ENCODE data around the gene PANX2. TPM values are rescaled to one million over a fixed set of nuclear protein-coding genes. Genes with fewer than 3 reads are reported as not detected.
A peak's percentile ranks its signal among the peaks of the same experiment; 100 is the strongest.

The PANX2 gene
- total and polyA plus RNA-seq, 5 donors from 2014 or later, result not detected

DNA sequence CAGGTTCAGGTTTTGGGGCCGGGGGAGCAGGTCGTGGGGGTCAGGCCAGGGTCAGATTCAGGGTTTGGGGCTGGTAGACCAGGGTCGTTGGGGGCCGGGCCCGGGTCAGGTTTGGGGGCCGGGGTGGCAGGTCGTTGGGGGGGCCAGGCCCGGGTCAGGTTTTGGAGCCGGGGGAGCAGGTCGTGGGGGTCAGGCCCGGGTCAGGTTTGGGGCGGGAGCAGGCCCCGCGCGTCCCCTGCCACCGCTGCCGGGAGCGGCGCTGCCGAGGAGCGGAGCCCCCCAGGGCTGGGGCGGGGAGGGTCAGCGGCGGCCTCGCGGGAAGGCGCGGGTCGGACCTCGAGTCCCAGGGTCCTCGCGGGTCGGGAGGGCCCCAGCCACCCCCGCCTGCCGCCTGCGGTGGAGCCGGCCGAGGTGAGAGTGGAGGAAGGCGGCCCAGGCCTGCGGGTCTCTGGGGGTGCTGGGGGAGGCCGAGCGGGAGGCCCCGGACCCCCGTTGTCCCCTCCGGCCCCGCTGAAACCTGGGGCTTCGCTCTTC, 15.7 kb downstream of the PANX2 start:
- H3K27ac Mint-ChIP-seq, result peak overlapping the region; percentile 89 to 95 (median 92)
- H3K36me3 Mint-ChIP-seq, result peaks cover under 1% of the 10 kb centered on the region
- peaks cover 0 to 42% (median 7%) of the 10 kb centered on the region in 4 donors for H3K4me1 Mint-ChIP-seq
- Histone ChIP-seq H3K9me3 (ENCODE audit: control insufficient read depth in 2 of 2, low read length in 2 of 2) (no peaks in the 10 kb centered on the region), H3K27ac (ENCODE audit: insufficient read depth, low read length, poor library complexity, severe bottlenecking) (peak overlapping the region; percentile 77), H3K27me3 (ENCODE audit: control insufficient read depth, insufficient read depth, low read length) (no peaks in the 10 kb centered on the region), H3K36me3 (ENCODE audit: control insufficient read depth, insufficient read depth, low read length) (no peaks in the 10 kb centered on the region), H3K4me3 (ENCODE audit: low read depth, low read length) (peak overlapping the region; percentile 63), H3K4me1 (ENCODE audit: control insufficient read depth, insufficient read depth, low read length, poor library complexity, severe bottlenecking) (peaks cover 51% of the 10 kb centered on the region)
- no peaks in the 10 kb centered on the region for H3K9me3 Mint-ChIP-seq
- DNase-seq (no peak), ATAC-seq (ENCODE audit: low read depth in 2 of 2) (no peak)
- no peaks in the 10 kb centered on the region for H3K27me3 Mint-ChIP-seq
- peak overlapping the region; percentile 94 to 100 (median 96) for H3K4me3 Mint-ChIP-seq

DNA sequence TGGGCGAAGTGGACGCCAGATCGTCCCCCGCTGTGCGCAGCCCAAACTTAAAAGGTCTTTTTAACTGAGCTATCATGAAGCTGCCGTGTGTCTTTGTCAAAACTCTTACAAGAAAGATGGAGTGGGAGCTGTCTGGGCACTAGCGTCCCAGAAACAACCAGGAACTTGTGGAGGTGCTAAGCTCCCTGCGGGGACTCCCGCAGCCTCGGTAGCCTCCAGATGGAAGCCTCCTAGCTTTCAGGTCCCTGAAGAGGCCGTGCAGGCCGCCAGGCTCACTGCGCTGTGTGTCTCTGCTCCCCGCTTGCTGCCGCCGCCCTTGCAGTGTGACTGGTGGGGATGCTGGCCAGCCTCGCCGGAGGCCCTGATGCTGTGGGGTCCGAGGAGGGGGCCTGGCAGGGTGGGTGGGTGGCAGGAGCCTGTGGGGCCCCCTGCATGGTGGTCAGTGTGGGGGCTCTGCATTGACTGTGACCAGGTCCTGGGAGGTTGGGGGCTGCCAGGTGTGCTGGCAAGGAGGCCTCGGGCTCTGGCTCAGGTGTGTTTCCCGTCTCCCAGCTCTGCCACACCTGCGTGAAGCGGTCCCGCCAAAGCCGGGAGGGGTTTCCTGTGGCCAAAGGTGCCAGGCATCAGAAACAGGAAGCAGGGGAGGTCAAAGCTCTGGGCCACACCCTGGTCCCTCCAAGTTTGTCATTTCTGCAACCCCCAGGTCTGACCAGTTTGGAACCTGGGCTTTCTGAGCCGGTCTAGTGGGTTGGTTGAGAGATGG, 16.4 kb downstream of the PANX2 start:
- H3K27ac Mint-ChIP-seq, result peak overlapping the region; percentile 92 to 95 (median 95)
- H3K27me3 ChIP-seq (ENCODE audit: control insufficient read depth, insufficient read depth, low read length), result no peaks in the 10 kb centered on the region
- H3K36me3 Mint-ChIP-seq, result peaks cover 5% of the 10 kb centered on the region
- DNase-seq (peak in 1 of 3 donors; percentile 35), ATAC-seq (ENCODE audit: low read depth in 2 of 2) (no peak)
- no peaks in the 10 kb centered on the region for H3K27me3 Mint-ChIP-seq
- peaks cover 0 to 48% (median 12%) of the 10 kb centered on the region in 4 donors for H3K4me1 Mint-ChIP-seq
- H3K9me3 ChIP-seq (ENCODE audit: control insufficient read depth in 2 of 2, low read length in 2 of 2), result no peaks in the 10 kb centered on the region
- no peaks in the 10 kb centered on the region for H3K9me3 Mint-ChIP-seq
- peak overlapping the region; percentile 63 for H3K4me3 ChIP-seq (ENCODE audit: low read depth, low read length)
- peak overlapping the region; percentile 94 to 100 (median 96) for H3K4me3 Mint-ChIP-seq
- peak overlapping the region; percentile 77 for H3K27ac ChIP-seq (ENCODE audit: insufficient read depth, low read length, poor library complexity, severe bottlenecking)
- no peaks in the 10 kb centered on the region for H3K36me3 ChIP-seq (ENCODE audit: control insufficient read depth, insufficient read depth, low read length)
- peaks cover 58% of the 10 kb centered on the region for H3K4me1 ChIP-seq (ENCODE audit: control insufficient read depth, insufficient read depth, low read length, poor library complexity, severe bottlenecking)

DNA sequence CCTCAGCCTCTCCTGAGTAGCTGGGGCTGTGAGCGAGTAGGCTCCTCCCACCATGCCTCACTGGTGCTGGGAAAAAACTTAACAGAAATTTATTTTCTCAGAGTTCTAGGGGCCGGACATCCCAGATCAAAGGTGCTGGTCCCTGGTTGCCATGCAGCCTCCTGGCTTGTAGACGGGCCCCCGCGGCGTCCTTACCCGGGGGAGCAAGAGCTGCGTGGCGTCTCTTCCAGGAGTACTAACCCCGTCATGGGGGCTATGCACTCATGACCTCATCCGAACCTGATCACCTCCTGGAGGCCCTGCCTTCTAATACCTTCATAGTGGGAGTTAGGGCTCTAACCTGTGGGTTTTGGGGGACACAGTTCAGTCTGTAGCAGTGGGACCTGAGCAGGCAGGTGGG, 17.8 kb downstream of the PANX2 start:
- peaks cover 72% of the 10 kb centered on the region for H3K4me1 ChIP-seq (ENCODE audit: control insufficient read depth, insufficient read depth, low read length, poor library complexity, severe bottlenecking)
- peak overlapping the region; percentile 4 to 99 (median 26) for H3K27ac Mint-ChIP-seq
- no peaks in the 10 kb centered on the region for H3K9me3 ChIP-seq (ENCODE audit: control insufficient read depth in 2 of 2, low read length in 2 of 2)
- peak overlapping the region; percentile 97 for H3K27ac ChIP-seq (ENCODE audit: insufficient read depth, low read length, poor library complexity, severe bottlenecking)
- no peaks in the 10 kb centered on the region for H3K9me3 Mint-ChIP-seq
- H3K36me3 ChIP-seq (ENCODE audit: control insufficient read depth, insufficient read depth, low read length), result no peaks in the 10 kb centered on the region
- H3K4me3 Mint-ChIP-seq, result peak overlapping the region; percentile 16 to 100 (median 84)
- peaks cover 5% of the 10 kb centered on the region for H3K36me3 Mint-ChIP-seq
- ATAC-seq (ENCODE audit: low read depth in 2 of 2), result no peak
- DNase-seq, result no peak
- H3K27me3 ChIP-seq (ENCODE audit: control insufficient read depth, insufficient read depth, low read length), result no peaks in the 10 kb centered on the region
- H3K27me3 Mint-ChIP-seq, result no peaks in the 10 kb centered on the region
- peaks cover 4 to 60% (median 17%) of the 10 kb centered on the region in 4 donors for H3K4me1 Mint-ChIP-seq
- H3K4me3 ChIP-seq (ENCODE audit: low read depth, low read length), result no peak overlapping the region

DNA sequence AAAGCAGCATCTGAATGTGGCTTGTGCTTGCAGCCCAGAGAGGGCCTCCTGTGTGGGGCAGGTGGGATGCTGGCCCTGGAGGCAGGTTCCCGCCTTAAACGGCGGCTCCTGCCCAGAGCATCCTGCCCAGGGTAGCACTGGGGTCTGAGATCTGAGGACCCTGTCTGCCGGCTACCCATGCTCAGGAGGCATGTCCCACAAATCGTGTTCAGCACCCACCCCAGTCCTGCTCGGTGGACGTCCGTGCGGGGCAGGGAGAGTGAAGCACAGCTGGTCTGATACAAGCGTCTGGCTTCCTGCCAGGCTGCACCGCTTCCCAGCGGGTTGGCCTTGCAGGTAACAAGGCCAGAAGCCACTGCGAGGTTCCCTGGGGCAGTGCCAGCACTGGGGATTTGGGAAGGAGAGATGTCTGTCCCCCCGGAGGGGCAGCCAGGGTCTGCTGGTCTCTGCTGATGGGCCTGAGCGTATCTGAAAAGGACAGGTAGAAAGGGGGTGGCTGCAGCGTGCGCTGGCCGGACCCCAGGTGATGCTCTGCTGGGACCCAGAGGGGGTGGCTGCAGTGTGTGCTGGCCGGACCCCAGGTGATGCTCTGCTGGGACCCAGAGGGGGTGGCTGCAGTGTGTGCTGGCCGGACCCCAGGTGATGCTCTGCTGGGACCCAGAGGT, 18.8 kb downstream of the PANX2 start:
- DNase-seq (peak in 1 of 3 donors; percentile 2), ATAC-seq (ENCODE audit: low read depth in 2 of 2) (no peak)
- Histone ChIP-seq H3K4me3 (ENCODE audit: low read depth, low read length) (no peak overlapping the region), H3K4me1 (ENCODE audit: control insufficient read depth, insufficient read depth, low read length, poor library complexity, severe bottlenecking) (peaks cover 79% of the 10 kb centered on the region), H3K36me3 (ENCODE audit: control insufficient read depth, insufficient read depth, low read length) (peaks cover 2% of the 10 kb centered on the region), H3K9me3 (ENCODE audit: control insufficient read depth in 2 of 2, low read length in 2 of 2) (no peaks in the 10 kb centered on the region), H3K27me3 (ENCODE audit: control insufficient read depth, insufficient read depth, low read length) (no peaks in the 10 kb centered on the region), H3K27ac (ENCODE audit: insufficient read depth, low read length, poor library complexity, severe bottlenecking) (peak overlapping the region; percentile 97)
- Mint-ChIP-seq H3K9me3 (no peaks in the 10 kb centered on the region), H3K27me3 (no peaks in the 10 kb centered on the region), H3K27ac (peak overlapping the region; percentile 97 to 99 (median 99)), H3K36me3 (peaks cover 5% of the 10 kb centered on the region), H3K4me1 (peaks cover 4 to 58% (median 17%) of the 10 kb centered on the region in 4 donors), H3K4me3 (peak overlapping the region; percentile 92 to 95 (median 94))

DNA sequence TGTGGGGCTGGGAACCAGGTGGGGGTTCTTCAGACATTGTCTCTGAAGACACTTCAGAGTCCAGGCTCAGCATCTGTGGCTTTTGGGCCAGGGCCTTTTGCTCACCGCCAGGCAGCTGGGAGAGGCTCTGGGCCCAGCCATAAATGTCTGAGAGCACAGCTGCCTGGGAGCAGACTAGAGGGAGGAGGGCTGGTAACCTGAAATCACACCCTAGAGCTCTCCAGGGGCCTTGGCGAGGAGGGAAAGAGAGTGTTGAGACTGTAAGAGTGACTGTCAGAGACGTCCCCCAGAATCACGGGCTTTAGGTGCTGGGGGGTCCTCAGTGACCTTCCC, 19.3 kb downstream of the PANX2 start:
- peak overlapping the region; percentile 92 to 95 (median 94) for H3K4me3 Mint-ChIP-seq
- peak overlapping the region; percentile 77 to 99 (median 99) for H3K27ac Mint-ChIP-seq
- no peaks in the 10 kb centered on the region for H3K9me3 Mint-ChIP-seq
- peak overlapping the region; percentile 32 for H3K4me3 ChIP-seq (ENCODE audit: low read depth, low read length)
- H3K36me3 Mint-ChIP-seq, result peaks cover 5% of the 10 kb centered on the region
- H3K27me3 ChIP-seq (ENCODE audit: control insufficient read depth, insufficient read depth, low read length), result no peaks in the 10 kb centered on the region
- no peaks in the 10 kb centered on the region for H3K27me3 Mint-ChIP-seq
- H3K9me3 ChIP-seq (ENCODE audit: control insufficient read depth in 2 of 2, low read length in 2 of 2), result no peaks in the 10 kb centered on the region
- H3K27ac ChIP-seq (ENCODE audit: insufficient read depth, low read length, poor library complexity, severe bottlenecking), result peak overlapping the region; percentile 97
- peaks cover 4 to 54% (median 17%) of the 10 kb centered on the region in 4 donors for H3K4me1 Mint-ChIP-seq
- peaks cover 6% of the 10 kb centered on the region for H3K36me3 ChIP-seq (ENCODE audit: control insufficient read depth, insufficient read depth, low read length)
- ATAC-seq (ENCODE audit: low read depth in 2 of 2) (no peak), DNase-seq (no peak)
- H3K4me1 ChIP-seq (ENCODE audit: control insufficient read depth, insufficient read depth, low read length, poor library complexity, severe bottlenecking), result peaks cover 79% of the 10 kb centered on the region

DNA sequence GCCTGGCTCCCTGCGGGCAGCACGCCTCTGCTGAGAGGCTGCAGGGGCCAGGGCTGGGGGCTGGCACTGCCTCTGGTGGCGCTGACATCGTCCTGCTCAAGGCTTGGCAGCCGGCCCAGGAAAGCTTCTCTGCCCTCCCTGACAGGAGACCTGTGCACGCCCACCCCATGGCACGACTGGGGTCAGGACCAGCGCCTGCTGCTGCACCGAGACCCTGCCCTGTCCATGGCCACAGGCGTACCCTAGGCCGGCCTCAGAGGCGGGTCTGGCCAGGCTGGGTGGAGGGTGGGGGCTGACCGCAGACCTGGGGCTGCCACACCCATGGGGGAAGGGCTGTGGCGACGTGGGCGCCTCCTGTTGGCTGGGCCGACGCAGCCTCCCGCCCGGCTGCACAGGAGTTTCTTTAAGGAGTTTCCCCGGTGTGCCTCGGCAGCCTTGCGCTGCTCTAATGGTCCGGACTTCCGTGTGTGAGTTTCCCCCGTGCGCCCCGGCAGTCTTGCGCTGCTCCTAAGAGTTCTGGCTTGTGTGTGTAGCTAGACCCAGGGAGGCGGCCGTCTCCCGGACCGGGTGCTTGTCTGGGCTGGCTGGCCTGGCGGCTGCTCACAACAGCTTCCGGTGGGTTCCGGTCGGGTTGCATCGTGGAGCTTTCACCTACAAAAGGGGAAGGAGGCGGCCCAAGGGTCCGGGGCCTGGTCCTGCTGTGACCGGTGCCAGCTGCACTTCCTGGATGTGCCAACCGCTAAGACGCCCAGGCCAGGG, 19.8 kb downstream of the PANX2 start:
- DNase-seq (peak; percentile 72 to 92 (median 81)), ATAC-seq (ENCODE audit: low read depth in 2 of 2) (peak; percentile 27 to 30)
- H3K27me3 ChIP-seq (ENCODE audit: control insufficient read depth, insufficient read depth, low read length), result no peaks in the 10 kb centered on the region
- Mint-ChIP-seq H3K4me3 (peak overlapping the region; percentile 92 to 95 (median 94)), H3K4me1 (peaks cover 4 to 54% (median 17%) of the 10 kb centered on the region in 4 donors), H3K36me3 (peaks cover 5% of the 10 kb centered on the region), H3K27ac (peak overlapping the region; percentile 99), H3K9me3 (no peaks in the 10 kb centered on the region), H3K27me3 (no peaks in the 10 kb centered on the region)
- H3K36me3 ChIP-seq (ENCODE audit: control insufficient read depth, insufficient read depth, low read length), result peaks cover 11% of the 10 kb centered on the region
- peak overlapping the region; percentile 59 for H3K4me3 ChIP-seq (ENCODE audit: low read depth, low read length)
- peak overlapping the region; percentile 97 for H3K27ac ChIP-seq (ENCODE audit: insufficient read depth, low read length, poor library complexity, severe bottlenecking)
- peaks cover 75% of the 10 kb centered on the region for H3K4me1 ChIP-seq (ENCODE audit: control insufficient read depth, insufficient read depth, low read length, poor library complexity, severe bottlenecking)
- no peaks in the 10 kb centered on the region for H3K9me3 ChIP-seq (ENCODE audit: control insufficient read depth in 2 of 2, low read length in 2 of 2)

DNA sequence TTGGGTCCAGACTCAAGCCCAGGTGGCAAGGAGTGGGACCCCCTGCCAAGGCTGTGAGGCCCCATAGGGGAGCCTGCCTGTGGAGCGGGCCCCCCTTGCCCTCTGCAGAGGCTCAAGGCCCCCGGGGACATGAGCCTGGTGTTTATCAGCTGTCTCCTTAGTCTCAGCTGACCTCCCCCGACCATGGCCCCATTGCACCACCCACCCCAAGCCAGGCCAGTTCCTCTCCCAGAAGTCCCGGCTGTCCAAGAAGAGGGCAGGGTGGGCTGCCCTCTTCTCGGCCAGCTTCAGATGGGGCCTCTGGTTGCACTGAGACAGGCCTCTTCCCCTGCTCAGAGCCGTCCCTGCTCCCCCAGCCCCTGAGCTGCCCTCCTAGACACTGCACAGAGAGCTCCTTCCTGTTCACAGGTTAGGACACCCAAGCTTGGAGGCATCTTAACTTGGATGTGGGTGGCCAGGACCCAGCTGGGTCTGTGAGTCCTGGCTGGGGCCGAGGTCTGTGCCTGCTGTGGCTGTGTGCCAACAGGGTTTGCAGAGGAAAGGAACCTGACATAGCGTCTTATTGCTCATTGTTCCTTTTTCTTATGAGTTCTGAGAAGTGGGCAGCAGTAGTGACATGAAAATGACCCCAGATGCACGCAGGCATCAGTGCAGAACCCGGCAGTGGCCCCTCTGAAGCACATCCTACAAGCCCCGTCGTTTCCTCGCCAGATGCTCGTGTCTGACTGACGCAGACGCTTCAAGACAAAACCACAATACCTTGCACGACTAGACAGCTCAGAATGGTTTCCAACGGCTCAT, 20.6 kb downstream of the PANX2 start:
- Mint-ChIP-seq H3K36me3 (peaks cover 5% of the 10 kb centered on the region), H3K27ac (peak overlapping the region; percentile 99), H3K4me1 (peaks cover 4 to 52% (median 17%) of the 10 kb centered on the region in 4 donors), H3K4me3 (peak overlapping the region; percentile 88 to 95 (median 94)), H3K27me3 (no peaks in the 10 kb centered on the region), H3K9me3 (no peaks in the 10 kb centered on the region)
- Histone ChIP-seq H3K27me3 (ENCODE audit: control insufficient read depth, insufficient read depth, low read length) (no peaks in the 10 kb centered on the region), H3K36me3 (ENCODE audit: control insufficient read depth, insufficient read depth, low read length) (peaks cover 14% of the 10 kb centered on the region), H3K9me3 (ENCODE audit: control insufficient read depth in 2 of 2, low read length in 2 of 2) (no peaks in the 10 kb centered on the region), H3K4me3 (ENCODE audit: low read depth, low read length) (peak overlapping the region; percentile 75), H3K4me1 (ENCODE audit: control insufficient read depth, insufficient read depth, low read length, poor library complexity, severe bottlenecking) (peaks cover 73% of the 10 kb centered on the region), H3K27ac (ENCODE audit: insufficient read depth, low read length, poor library complexity, severe bottlenecking) (peak overlapping the region; percentile 97)
- ATAC-seq (ENCODE audit: low read depth in 2 of 2) (peak; percentile 79 to 83), DNase-seq (peak; percentile 73 to 95 (median 88))

Measured in CD4-positive, CD25-positive, alpha-beta regulatory T cell (primary cell).